VCaP (cell line): Measurements from ENCODE around the gene CORO6.

Experiments used
- H3K27ac ChIP-seq: fragments of 450-650 bp; 2 replicates; pipeline ENCODE4 v1.5.1; 2017
- CTCF ChIP-seq: fragments of 450-650 bp; conservative IDR thresholded peaks from 2 replicates; pipeline ENCODE4 v1.5.1; 2017; ENCODE audit warnings: mild to moderate bottlenecking, moderate library complexity

Gene CORO6

GRCh38 chr17:29597361-29598172 is 25.1 kb downstream of the CORO6 start:
- peak overlapping the region; percentile 98; the same call in 1 of the 2 replicates for H3K27ac ChIP-seq
- TF ChIP-seq CTCF: no peak

GRCh38 chr17:29596811-29597210 is 25.9 kb downstream of the CORO6 start:
- H3K27ac ChIP-seq: peak overlapping the region; percentile 98; the same call in 1 of the 2 replicates
- TF ChIP-seq CTCF: no peak

- H3K27ac ChIP-seq: peak overlapping the region; percentile 98
- TF ChIP-seq CTCF: no peak
These were observed 26.6 kb downstream of the CORO6 start for GRCh38 chr17:29595943-29596774.

- TF ChIP-seq CTCF: no peak
- H3K27ac ChIP-seq: peak overlapping the region; percentile 98
These were observed 27.4 kb downstream of the CORO6 start for GRCh38 chr17:29595107-29595942.

GRCh38 chr17:29594519-29595090 is 28.1 kb downstream of the CORO6 start:
- H3K27ac ChIP-seq: peak overlapping the region; percentile 98
- TF ChIP-seq CTCF: peak; percentile 34

GRCh38 chr17:29593591-29594518 is 28.9 kb downstream of the CORO6 start:
- peak overlapping the region; percentile 98 for H3K27ac ChIP-seq
- peak; percentile 73 for TF ChIP-seq CTCF
